Colonic mucosa (tissue), 4 donors: ENCODE measurements around the gene MBOAT7. TPM values are rescaled to one million over a fixed set of nuclear protein-coding genes. Genes with fewer than 3 reads are reported as not detected.

Source experiments
- DNase-seq: peaks from one replicate; pipeline ENCODE4 v3.0.0-alpha.2; 2020
- H3K27ac ChIP-seq: fragments of 200-600 bp; one replicate; pipeline ENCODE4 v1.8.0; 2021
- H3K27me3 ChIP-seq: fragments of 200-600 bp; one replicate; pipeline ENCODE4 v1.8.0; 2021
- H3K36me3 ChIP-seq: fragments of 200-600 bp; one replicate; pipeline ENCODE4 v1.8.0; 2021
- H3K4me1 ChIP-seq: fragments of 200-600 bp; one replicate; pipeline ENCODE4 v1.8.0; 2021; ENCODE audit warnings: mild to moderate bottlenecking
- H3K4me3 ChIP-seq: fragments of 200-600 bp; one replicate; pipeline ENCODE4 v1.8.0; 2021
- H3K9ac ChIP-seq, 2 donors: one replicate each; pipeline ENCODE4 v1.7.0; 2013; ENCODE audit warnings: control low read depth in 2 of 2, low read depth in 2 of 2, low read length in 2 of 2
- H3K9me3 ChIP-seq: fragments of 200-600 bp; one replicate; pipeline ENCODE4 v1.8.0; 2021
- CTCF ChIP-seq: fragments of 200-600 bp; IDR thresholded peaks from one replicate; pipeline ENCODE4 v1.8.0; 2022; ENCODE audit warnings: antibody characterized with exemption, mild to moderate bottlenecking
- intact Hi-C: fragments of 100-400 bp; cut with DNase I; formaldehyde crosslinking; loops from one replicate; pipeline ENCODE4 v1.14.1; 2022
- total RNA-seq, 2 donors: library from RNA; stranded (reverse); fragmentation: NEBNext Ultra II Directional in 1 of 2; extraction: Animal tissue kit (Norgen Biotek cat#: 25700) in 1 of 2; gene quantifications; one replicate each; pipeline ENCODE4 v1.2.1, GENCODE V29; 2021
- donor health status: healthy.
- donor health status: DM: no; HTN: no; CAD: no.
- donor health status: DM: no; HTN: no; CAD: no.

Gene MBOAT7
- total RNA-seq, 2 donors from 2014 or later = 122 to 142 TPM

GRCh38 chr19:54160854-54161253 is 28.5 kb downstream of the MBOAT7 start:
- Histone ChIP-seq H3K27ac (peak overlapping the region; percentile 91), H3K9me3 (no peaks in the 10 kb centered on the region), H3K4me1 (peaks cover 29% of the 10 kb centered on the region), H3K9ac (peak overlapping the region; percentile 54 to 81), H3K4me3 (peak overlapping the region; percentile 43), H3K27me3 (no peaks in the 10 kb centered on the region), H3K36me3 (peaks cover 13% of the 10 kb centered on the region)
- no peak for TF ChIP-seq CTCF
- DNase-seq = peak; percentile 41
- intact Hi-C loops = no loop called here

- peak; percentile 46 for DNase-seq
- Histone ChIP-seq H3K27ac (peak overlapping the region; percentile 91), H3K27me3 (no peaks in the 10 kb centered on the region), H3K4me3 (peak overlapping the region; percentile 43), H3K36me3 (peaks cover 15% of the 10 kb centered on the region), H3K4me1 (peaks cover 29% of the 10 kb centered on the region), H3K9ac (peak overlapping the region; percentile 54 to 81), H3K9me3 (no peaks in the 10 kb centered on the region)
- no peak for TF ChIP-seq CTCF
- intact Hi-C loops = no loop called here
Observed at GRCh38 chr19:54160182-54160811, 29.1 kb downstream of the MBOAT7 start.

GRCh38 chr19:54159352-54160181 is 29.8 kb downstream of the MBOAT7 start, which contains the start of gene LENG1:
TSS of gene LENG1 (minus strand) at chr19:54159721. CDS start at chr19:54159695, 26 bp downstream.
- Histone ChIP-seq H3K9me3 (no peaks in the 10 kb centered on the region), H3K9ac (peak within 1 kb of the TSS; percentile 79 to 81), H3K27me3 (no peaks in the 10 kb centered on the region), H3K4me3 (peak within 1 kb of the TSS; percentile 56), H3K36me3 (peaks cover 22% of the 10 kb centered on the region), H3K27ac (peak within 1 kb of the TSS; percentile 91), H3K4me1 (peaks cover 29% of the 10 kb centered on the region)
- DNase-seq = peak; percentile 99
- intact Hi-C loops = no loop called here
- no peak for TF ChIP-seq CTCF

- Histone ChIP-seq H3K27ac (peak overlapping the region; percentile 91), H3K36me3 (peaks cover 26% of the 10 kb centered on the region), H3K27me3 (no peaks in the 10 kb centered on the region), H3K9ac (peak overlapping the region; percentile 79 to 81), H3K4me3 (peak overlapping the region; percentile 56), H3K9me3 (no peaks in the 10 kb centered on the region), H3K4me1 (peaks cover 29% of the 10 kb centered on the region)
- DNase-seq = no peak
- TF ChIP-seq CTCF = no peak
- intact Hi-C loops = no loop called here
Observed at GRCh38 chr19:54158812-54159351, 30.5 kb downstream of the MBOAT7 start.

GRCh38 chr19:54156953-54157352 is 32.4 kb downstream of the MBOAT7 start:
- Histone ChIP-seq H3K4me1 (peaks cover 20% of the 10 kb centered on the region), H3K9me3 (no peaks in the 10 kb centered on the region), H3K27ac (no peak overlapping the region), H3K36me3 (peaks cover 30% of the 10 kb centered on the region), H3K4me3 (no peak overlapping the region), H3K27me3 (no peaks in the 10 kb centered on the region), H3K9ac (no peak overlapping the region)
- TF ChIP-seq CTCF = no peak
- no peak for DNase-seq
- intact Hi-C loops = no loop called here
